HK-2 (cell line): ENCODE results near the gene RPUSD4.

ENCODE experiments used
- DNase-seq: peaks from one replicate; pipeline ENCODE4 v3.0.0-alpha.2; 2018; ENCODE audit not compliant: unreplicated experiment

RPUSD4 gene

DNA sequence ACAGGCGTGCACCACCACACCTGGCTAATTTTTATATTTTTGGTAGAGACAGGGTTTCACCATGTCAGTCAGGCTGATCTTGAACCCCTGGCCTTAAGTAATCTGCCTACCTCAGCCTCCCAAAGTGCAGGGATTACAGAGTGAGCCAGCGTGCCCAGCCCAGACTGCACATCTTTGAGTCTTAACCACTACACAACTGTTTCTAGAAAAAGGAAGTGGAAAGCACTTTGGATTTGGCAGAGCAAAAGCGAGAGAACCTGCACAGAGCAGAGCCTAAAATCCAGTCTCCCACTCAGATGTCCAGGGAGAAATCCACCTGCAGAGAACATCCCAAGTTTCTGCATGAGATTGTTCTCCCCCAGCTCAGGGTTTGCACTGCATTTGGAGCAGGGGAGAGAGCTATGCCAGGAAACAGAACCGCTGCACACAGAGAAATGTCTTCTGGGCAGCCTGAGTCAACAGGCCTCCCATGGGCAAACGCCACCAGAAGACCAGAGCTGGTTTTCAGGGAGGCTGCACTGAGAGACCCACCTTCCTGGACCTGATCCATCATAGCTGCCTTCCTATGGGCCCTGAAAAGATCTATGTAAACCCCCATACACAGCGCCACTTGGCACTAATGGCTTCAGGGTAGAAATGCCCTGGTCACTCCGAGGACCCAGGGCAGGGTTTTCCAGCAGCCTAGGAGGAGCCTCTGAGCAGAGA is 54.0 kb downstream of the RPUSD4 start:
- no peak for DNase-seq

DNA sequence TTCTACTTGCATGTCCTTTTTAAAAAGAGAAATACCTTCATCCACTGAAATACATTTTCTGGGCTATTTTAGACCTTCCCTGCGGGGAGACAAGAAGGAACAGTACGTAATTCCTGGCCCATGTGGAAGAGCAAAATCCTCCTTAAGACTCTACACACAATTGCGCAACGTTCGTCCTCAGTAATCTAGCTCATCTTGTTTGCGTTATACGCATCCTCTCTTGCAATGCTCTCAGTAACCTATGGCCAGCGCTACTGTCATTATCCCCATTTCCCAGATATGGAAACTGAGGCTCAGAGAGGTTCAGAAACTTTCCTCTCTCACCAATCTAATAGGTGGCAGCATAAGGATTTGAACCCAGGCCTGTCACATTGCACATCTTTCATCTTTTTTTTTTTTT is 54.6 kb downstream of the RPUSD4 start:
- DNase-seq, result no peak

DNA sequence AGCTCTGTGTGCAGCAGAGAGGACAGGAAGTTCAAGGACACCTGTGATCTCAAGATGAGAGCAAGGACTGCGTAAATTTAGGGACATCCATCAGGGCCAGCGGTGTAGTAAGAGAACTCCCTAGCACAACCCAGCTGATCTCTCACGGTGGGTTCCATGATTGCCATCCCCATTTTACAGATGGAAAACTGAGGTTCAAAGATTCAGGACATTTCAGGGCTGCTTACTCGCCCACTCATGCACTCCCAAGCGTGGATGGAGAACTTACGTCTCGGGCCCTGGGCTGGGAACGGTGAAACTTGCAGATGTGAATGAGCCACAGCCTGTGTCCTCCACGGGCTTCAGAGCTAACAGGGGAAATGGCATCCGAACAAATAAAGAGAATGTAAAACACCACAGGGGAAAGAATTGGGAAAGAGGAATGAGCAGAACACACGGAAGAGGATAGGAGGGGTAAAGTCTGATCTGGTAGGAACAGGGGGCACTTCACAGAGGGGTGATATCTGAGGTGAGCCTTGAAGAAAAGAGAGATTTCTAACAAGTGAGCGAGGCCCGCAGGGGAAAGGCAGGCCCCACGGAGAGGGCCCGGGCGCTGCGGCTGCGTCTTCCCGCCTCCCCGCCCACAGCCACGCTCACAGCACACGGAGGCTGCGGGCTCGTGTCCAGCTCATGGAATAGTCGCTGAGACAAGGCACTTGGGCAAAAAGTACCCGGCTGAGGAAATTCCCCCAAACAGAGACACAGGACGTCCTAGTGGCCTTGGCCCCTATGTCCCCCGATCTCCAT is 55.9 kb downstream of the RPUSD4 start:
- no peak for DNase-seq

DNA sequence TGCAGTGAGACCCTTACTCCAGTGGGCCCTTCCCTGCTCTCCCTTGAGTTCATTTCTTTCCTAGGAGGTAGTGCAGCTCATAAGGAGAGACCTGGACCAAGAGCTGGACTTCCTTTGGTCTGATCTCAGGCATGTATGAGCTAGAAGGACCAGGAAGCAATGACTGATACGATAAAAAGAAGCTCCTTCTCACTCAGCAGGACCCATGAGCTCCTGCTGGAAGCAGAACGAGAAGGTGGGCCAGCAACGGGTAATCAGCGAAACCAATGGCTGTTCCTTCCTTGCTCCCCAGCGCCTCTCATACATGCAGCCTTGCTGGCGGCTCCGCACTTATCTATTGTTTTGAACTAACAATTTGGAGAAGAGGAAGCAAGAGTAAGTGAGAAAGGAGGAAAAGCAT is 56.8 kb downstream of the RPUSD4 start:
- no peak for DNase-seq

DNA sequence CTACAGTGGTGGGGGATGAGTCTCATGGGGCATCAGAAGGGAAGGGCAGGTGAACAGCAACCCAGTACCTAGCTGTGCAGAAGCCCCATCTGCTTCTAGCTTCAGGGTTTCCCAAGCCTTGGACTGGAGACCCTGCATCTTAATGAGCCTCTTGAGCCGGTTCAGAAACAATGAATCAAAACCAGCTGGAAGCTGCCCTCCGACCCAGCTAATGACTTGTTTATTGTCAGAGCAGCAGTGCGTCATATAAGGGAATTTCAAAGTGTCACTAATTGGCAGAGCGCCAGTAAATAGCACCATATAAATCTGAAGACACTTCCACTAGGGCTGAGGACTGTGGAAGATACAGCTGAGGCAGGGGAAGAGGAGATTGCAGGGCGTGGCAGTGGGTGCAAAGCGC is 57.5 kb downstream of the RPUSD4 start:
- no peak for DNase-seq

DNA sequence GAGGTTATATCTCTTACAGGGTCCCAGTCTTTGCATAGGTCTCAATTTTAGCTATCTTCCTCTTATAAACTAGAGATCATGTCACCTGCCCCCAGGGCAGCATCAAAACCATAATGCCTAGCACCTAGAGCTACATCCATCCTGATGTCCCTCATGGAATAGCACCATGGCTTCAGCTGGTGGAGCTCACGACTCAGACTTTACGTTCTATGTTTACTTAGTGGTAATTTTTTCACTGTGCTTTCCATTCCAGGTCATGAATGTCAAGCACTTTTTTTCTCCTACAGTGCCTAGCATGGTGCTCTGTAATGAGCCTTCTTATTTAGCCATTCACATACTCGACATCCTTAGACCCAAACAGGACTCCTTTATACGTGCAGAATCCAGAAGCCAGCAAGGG is 58.4 kb downstream of the RPUSD4 start:
- DNase-seq, result no peak

DNA sequence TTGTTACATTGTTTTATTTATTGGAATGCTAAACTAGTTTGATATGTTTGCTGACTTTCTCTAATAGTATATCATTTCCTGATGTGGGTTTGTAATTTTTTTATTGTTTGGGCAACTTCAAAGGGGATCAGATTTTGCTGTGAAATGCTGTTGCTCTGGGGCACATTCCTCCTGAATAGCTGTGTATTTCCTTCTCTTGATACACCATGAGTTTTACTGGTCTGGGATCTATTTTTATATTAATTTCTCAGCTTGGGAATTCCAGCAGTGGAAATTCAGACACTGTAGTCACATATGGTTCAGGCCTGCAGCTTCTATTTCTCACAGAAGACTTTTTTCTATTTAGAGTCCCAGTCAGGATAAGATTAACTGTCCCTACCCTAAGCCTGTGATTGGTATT is 58.9 kb downstream of the RPUSD4 start:
- DNase-seq, result no peak

DNA sequence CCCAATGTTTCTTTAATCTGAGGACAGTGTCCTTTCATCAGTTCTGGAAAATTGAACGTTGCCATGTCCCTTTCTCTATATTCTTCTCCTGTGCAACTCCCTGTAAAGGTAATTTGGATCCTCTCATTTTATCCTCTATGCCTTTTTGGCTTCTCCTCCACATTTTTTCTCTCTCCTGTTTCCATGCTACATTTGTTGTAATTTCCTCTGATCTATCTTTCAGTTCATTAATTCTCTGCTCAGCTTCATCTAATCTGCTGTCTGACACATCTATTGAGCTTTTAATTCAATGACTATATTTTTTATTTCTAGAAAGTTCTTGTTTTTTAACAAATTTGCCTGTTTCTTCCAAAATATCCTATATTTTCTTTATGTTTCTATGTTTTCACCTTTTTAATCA is 59.3 kb downstream of the RPUSD4 start:
- no peak for DNase-seq
